Keratinocyte (primary cell): ENCODE data around the gene SFMBT2.

Experiments
- EZH2 ChIP-seq: IDR thresholded peaks from one replicate; pipeline ENCODE4 v1.6.1; 2012; ENCODE audit warnings: inconsistent platforms, mild to moderate bottlenecking, low read length, moderate library complexity
- TF ChIP-seq, protein P1 (sequence below), 3 experiments: IDR thresholded peaks in 1 of 3; conservative IDR thresholded peaks in 1 of 3; optimal IDR thresholded peaks in 1 of 3; 2 replicates in 2 of 3; 3 replicates in 1 of 3; pipeline versions ENCODE3 to v1.5.1; 2011; ENCODE audit warnings: low read length in 3 of 3, mild to moderate bottlenecking in 3 of 3, moderate library complexity in 2 of 3, control low read depth in 1 of 3, inconsistent platforms in 1 of 3; ENCODE audit not compliant: insufficient read depth in 2 of 3; ENCODE audit errors: extremely low read depth in 1 of 3

DNA sequence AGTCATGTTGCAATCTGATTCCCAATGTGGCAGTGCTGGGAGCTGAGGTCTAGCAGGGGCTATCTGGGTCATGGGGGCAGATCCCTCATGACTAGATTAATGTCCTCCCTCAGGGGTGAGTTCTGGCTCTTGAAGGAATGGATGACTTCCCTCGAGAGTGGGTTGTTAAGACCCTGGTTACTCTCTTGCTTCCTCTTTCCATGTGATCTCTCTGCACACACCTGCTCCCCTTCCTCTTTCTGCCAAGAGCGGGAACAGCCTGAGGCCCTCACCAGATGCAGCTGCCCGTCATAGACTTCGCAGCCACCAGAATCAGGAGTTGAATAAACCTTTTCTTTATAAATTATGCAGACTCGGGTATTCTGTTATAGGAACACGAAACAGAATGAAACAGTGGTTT lies 37.8 kb downstream of the SFMBT2 start:
- TF ChIP-seq, protein P1, sequence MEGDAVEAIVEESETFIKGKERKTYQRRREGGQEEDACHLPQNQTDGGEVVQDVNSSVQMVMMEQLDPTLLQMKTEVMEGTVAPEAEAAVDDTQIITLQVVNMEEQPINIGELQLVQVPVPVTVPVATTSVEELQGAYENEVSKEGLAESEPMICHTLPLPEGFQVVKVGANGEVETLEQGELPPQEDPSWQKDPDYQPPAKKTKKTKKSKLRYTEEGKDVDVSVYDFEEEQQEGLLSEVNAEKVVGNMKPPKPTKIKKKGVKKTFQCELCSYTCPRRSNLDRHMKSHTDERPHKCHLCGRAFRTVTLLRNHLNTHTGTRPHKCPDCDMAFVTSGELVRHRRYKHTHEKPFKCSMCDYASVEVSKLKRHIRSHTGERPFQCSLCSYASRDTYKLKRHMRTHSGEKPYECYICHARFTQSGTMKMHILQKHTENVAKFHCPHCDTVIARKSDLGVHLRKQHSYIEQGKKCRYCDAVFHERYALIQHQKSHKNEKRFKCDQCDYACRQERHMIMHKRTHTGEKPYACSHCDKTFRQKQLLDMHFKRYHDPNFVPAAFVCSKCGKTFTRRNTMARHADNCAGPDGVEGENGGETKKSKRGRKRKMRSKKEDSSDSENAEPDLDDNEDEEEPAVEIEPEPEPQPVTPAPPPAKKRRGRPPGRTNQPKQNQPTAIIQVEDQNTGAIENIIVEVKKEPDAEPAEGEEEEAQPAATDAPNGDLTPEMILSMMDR (optimal IDR thresholded peaks at IDR 0.05 in 1 of 3, IDR thresholded peaks at IDR 0.05 in 1 of 3, conservative IDR thresholded peaks at IDR 0.05 in 1 of 3; ENCODE audit: extremely low read depth in 1 of 3, insufficient read depth in 2 of 3, low read length in 3 of 3): no peak
- TF ChIP-seq EZH2: no peak
